Brain microvascular endothelial cell (primary cell): ENCODE measurements around the gene RELL1.

Source experiments
- DNase-seq: peaks from one replicate; pipeline ENCODE4 v3.0.0-alpha.2; 2020
- H3K27ac ChIP-seq: fragments of 250-450 bp; sonication (Bioruptor Pico); 2 replicates; pipeline ENCODE4 v1.5.1; 2020; ENCODE audit warnings: mild to moderate bottlenecking, moderate library complexity
- H3K27me3 ChIP-seq: fragments of 250-450 bp; sonication (Bioruptor Pico); replicated peaks from 2 replicates; pipeline ENCODE4 v1.5.1; 2020; ENCODE audit warnings: mild to moderate bottlenecking
- H3K36me3 ChIP-seq: fragments of 250-450 bp; sonication (Bioruptor Pico); replicated peaks from 2 replicates; pipeline ENCODE4 v1.5.1; 2020; ENCODE audit warnings: mild to moderate bottlenecking
- H3K4me3 ChIP-seq: 2 replicates; pipeline ENCODE4 v1.5.1; 2011; ENCODE audit warnings: low read depth, mild to moderate bottlenecking, control low read depth, low read length, moderate library complexity
- in situ Hi-C: cut with HindIII; loops from 2 replicates; pipeline ENCODE4 v1.10.0; 2017; ENCODE audit warnings: low sequenced_read_pairs, low pct_ligation_motif_present
- TF ChIP-seq, protein P1 (sequence below): IDR thresholded peaks from 2 replicates; pipeline ENCODE4 v1.5.1; 2011; ENCODE audit warnings: low read depth, mild to moderate bottlenecking, moderate library complexity, low read length, control low read depth, inconsistent platforms; ENCODE audit errors: missing control alignments

RELL1 gene

DNA sequence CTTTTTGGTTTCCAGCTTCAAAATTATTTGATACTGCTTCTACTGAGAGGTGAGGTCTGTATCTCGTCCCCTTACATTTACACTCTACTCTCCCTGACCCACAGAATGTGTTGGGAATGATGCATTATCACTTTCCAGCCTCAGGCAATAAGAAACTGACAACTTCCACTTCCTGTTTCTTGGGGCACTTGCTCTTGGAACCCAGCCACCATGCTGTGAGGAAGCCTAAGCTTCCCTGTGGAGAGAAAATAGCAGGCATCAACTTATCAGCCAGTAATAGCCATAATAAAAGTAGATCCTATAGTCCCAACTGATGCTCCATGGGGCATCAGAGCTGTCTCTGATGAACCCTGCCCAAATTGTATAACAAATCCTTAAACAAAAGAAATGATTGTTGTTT is 32.6 kb downstream of the RELL1 start:
- Histone ChIP-seq H3K27ac (no peak overlapping the region), H3K27me3 (no peaks in the 10 kb centered on the region), H3K36me3 (no peaks in the 10 kb centered on the region), H3K4me3 (no peak overlapping the region)
- in situ Hi-C loops: no loop called here
- TF ChIP-seq, protein P1, sequence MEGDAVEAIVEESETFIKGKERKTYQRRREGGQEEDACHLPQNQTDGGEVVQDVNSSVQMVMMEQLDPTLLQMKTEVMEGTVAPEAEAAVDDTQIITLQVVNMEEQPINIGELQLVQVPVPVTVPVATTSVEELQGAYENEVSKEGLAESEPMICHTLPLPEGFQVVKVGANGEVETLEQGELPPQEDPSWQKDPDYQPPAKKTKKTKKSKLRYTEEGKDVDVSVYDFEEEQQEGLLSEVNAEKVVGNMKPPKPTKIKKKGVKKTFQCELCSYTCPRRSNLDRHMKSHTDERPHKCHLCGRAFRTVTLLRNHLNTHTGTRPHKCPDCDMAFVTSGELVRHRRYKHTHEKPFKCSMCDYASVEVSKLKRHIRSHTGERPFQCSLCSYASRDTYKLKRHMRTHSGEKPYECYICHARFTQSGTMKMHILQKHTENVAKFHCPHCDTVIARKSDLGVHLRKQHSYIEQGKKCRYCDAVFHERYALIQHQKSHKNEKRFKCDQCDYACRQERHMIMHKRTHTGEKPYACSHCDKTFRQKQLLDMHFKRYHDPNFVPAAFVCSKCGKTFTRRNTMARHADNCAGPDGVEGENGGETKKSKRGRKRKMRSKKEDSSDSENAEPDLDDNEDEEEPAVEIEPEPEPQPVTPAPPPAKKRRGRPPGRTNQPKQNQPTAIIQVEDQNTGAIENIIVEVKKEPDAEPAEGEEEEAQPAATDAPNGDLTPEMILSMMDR: no peak
- no peak for DNase-seq

DNA sequence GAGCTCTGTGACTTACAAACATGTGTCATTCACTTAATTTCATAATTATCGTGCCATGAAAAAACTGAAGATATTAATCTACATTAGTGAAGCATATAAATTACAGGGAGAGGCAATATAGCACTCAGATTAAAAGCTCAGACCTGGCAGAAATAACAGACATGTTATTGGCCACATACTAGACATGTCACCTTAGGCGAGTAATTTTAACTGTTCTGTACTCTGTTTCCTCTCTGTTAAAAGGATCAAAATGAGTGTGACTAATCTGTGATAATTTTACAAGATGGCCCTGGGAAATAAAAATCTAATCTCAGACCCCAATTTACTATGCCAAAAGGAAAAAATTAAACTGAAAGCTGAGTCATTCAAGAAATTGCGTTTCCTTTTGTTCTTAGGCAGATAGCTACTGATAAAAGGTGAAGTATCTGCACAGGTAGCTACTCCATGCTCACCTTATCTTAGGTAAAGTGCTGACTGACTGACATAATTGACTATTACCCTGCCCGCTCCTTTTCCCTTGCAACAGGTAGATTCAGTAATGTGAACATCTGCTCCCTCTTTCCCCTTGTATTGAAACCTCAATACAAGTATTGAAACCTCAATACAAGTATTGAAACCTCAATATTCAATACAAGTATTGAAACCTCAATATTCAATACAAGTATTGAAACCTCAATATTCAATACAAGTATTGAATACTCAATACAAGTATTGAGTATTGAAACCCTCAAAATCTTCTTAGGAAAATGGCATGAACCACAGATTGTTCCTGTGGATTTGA is 33.2 kb downstream of the RELL1 start:
- in situ Hi-C loops: no loop called here
- TF ChIP-seq, protein P1: no peak

DNA sequence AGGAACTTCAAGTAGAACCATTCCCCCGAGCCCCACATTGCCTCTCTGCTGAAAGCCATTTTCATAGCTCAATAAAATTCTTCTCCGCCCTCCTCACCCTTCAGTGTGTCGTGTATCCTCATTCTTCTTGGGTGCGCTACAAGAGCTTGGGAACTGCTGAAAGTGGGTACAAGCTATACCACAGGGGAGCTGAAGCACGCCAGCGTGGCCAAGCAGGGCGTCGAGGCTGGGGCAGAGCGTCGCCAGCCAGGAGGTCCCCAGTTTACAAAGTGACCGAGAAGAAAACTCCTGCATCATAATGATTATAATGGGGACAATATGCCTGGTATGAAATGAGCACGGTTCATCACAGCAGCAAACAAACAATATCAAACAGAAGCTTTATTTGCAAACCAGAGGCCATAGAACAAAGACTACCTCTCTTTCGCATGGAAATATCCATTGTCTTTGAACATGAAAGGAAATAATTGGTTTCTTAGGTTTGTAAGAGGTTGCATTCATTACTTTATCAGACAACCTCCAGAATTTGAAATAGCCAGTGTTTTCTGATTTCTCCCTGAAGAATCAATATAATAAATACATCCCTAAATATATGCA is 34.3 kb downstream of the RELL1 start:
- DNase-seq: no peak
- no peaks in the 10 kb centered on the region for H3K27me3 ChIP-seq
- H3K36me3 ChIP-seq: no peaks in the 10 kb centered on the region
- in situ Hi-C loops: no loop called here
- no peak overlapping the region for H3K4me3 ChIP-seq
- H3K27ac ChIP-seq: no peak overlapping the region
- TF ChIP-seq, protein P1: no peak

More for the DNA sequence above, 33.2 kb downstream of the RELL1 start:
- Histone ChIP-seq H3K4me3 (no peak overlapping the region), H3K36me3 (no peaks in the 10 kb centered on the region), H3K27ac (no peak overlapping the region), H3K27me3 (no peaks in the 10 kb centered on the region)
- no peak for DNase-seq

DNA sequence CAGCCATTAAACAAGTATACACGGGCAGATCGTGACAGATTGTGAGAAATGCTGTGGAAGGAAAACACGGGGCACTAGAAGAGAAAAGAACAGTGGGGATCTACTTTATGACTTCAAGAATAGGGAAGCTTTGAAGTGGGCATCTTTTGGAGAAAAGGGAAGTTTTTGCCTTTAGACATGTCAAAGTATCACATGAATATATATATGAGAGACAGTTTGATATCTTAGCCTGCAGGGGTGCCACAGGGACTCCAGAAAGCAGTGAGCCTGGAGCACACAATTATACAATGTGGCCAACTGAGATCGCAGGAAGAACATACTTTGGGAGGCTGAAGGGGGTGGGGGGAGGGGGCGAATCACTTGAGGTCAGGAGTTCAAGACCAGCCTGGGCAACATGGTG is 35.7 kb downstream of the RELL1 start:
- H3K27me3 ChIP-seq: no peaks in the 10 kb centered on the region
- in situ Hi-C loops: no loop called here

DNA sequence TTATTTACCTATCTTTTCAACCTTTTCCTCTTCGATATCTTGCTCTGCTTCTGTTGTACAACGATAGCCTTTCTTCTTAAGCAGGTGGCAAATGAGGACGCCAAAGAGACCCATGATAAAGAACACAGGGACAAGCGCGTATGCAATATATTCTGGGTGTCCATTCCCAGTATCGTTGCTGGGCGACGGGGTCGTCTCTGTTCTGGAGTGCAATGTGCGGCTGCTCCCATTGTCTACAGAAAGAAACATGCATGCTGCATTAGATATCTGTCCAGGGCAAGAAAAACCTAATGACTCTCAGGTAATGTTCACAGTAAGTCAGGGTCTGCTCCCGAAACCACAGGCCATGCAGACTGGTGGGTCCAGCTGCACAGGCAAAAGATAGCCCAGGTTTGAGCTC is 36.9 kb downstream of the RELL1 start:
- DNase-seq: no peak
- Histone ChIP-seq H3K36me3 (no peaks in the 10 kb centered on the region), H3K27ac (no peak overlapping the region), H3K4me3 (no peak overlapping the region), H3K27me3 (no peaks in the 10 kb centered on the region)
- in situ Hi-C loops: no loop called here
- TF ChIP-seq, protein P1: no peak

More for the DNA sequence above, 35.7 kb downstream of the RELL1 start:
- H3K27ac ChIP-seq: no peak overlapping the region
- H3K4me3 ChIP-seq: no peak overlapping the region
- no peak for DNase-seq
- no peaks in the 10 kb centered on the region for H3K36me3 ChIP-seq
- TF ChIP-seq, protein P1: peak; percentile 12
